H9 (cell line): ENCODE measurements around the gene LECT2. TPM values are rescaled to one million over a fixed set of nuclear protein-coding genes. Genes with fewer than 3 reads are reported as not detected.

Experiments
- DNase-seq: peaks from one replicate; pipeline ENCODE4 v3.0.0-alpha.2; 2017
- H2AFZ ChIP-seq: one replicate; pipeline ENCODE4 v1.6.1; 2013; ENCODE audit warnings: mild to moderate bottlenecking, low read length, control low read depth, moderate library complexity
- H2AK5ac ChIP-seq: 2 replicates; pipeline ENCODE4 v1.6.1; 2013; ENCODE audit warnings: low read length, control low read depth, mixed read lengths; ENCODE audit not compliant: insufficient read length
- H2BK120ac ChIP-seq: one replicate; pipeline ENCODE4 v1.6.1; 2013; ENCODE audit warnings: low read depth, mild to moderate bottlenecking, low read length, control low read depth, inconsistent platforms; ENCODE audit not compliant: poor library complexity, severe bottlenecking
- H2BK12ac ChIP-seq: 2 replicates; pipeline ENCODE4 v1.6.1; 2013; ENCODE audit warnings: low read length, control low read depth, mixed read lengths, low read depth; ENCODE audit not compliant: insufficient read length
- H2BK15ac ChIP-seq: 2 replicates; pipeline ENCODE4 v1.6.1; 2013; ENCODE audit warnings: low read depth, low read length, control low read depth
- H2BK20ac ChIP-seq: one replicate; pipeline ENCODE4 v1.6.1; 2013; ENCODE audit warnings: low read depth, mild to moderate bottlenecking, low read length, control low read depth, inconsistent platforms; ENCODE audit not compliant: poor library complexity, severe bottlenecking
- H2BK5ac ChIP-seq: 2 replicates; pipeline ENCODE4 v1.6.1; 2013; ENCODE audit warnings: low read length, control low read depth, mixed read lengths; ENCODE audit not compliant: insufficient read length
- H3K14ac ChIP-seq: 2 replicates; pipeline ENCODE4 v1.6.1; 2013; ENCODE audit warnings: low read length, control low read depth; ENCODE audit not compliant: insufficient read depth
- H3K18ac ChIP-seq: 2 replicates; pipeline ENCODE4 v1.6.1; 2013; ENCODE audit warnings: low read depth, mild to moderate bottlenecking, mixed read lengths, low read length, control low read depth; ENCODE audit not compliant: insufficient read length
- H3K23ac ChIP-seq: 2 replicates; pipeline ENCODE4 v1.6.1; 2013; ENCODE audit warnings: low read length, control low read depth, mixed read lengths, low read depth; ENCODE audit not compliant: insufficient read length
- H3K23me2 ChIP-seq: 2 replicates; pipeline ENCODE4 v1.6.1; 2013; ENCODE audit warnings: low read depth, mild to moderate bottlenecking, mixed read lengths, low read length, control low read depth; ENCODE audit not compliant: insufficient read length, poor library complexity, severe bottlenecking
- H3K27ac ChIP-seq: 2 replicates; pipeline ENCODE4 v1.5.1; 2013; ENCODE audit warnings: low read length, control low read depth, mixed read lengths, low read depth; ENCODE audit not compliant: insufficient read length
- H3K27me3 ChIP-seq: 2 replicates; pipeline ENCODE4 v1.6.1; 2013; ENCODE audit warnings: low read length, control low read depth, inconsistent platforms; ENCODE audit not compliant: insufficient read depth
- H3K4ac ChIP-seq: 2 replicates; pipeline ENCODE4 v1.6.1; 2013; ENCODE audit warnings: low read depth, mild to moderate bottlenecking, control low read depth, inconsistent platforms, low read length, moderate library complexity
- H3K4me1 ChIP-seq: 2 replicates; pipeline ENCODE4 v1.6.1; 2013; ENCODE audit warnings: low read length, control low read depth, inconsistent platforms; ENCODE audit not compliant: insufficient read depth
- H3K4me2 ChIP-seq: 2 replicates; pipeline ENCODE4 v1.6.1; 2013; ENCODE audit warnings: low read length, control low read depth, mixed read lengths; ENCODE audit not compliant: insufficient read length, insufficient read depth
- H3K56ac ChIP-seq: 2 replicates; pipeline ENCODE4 v1.6.1; 2013; ENCODE audit warnings: low read depth, mild to moderate bottlenecking, mixed read lengths, low read length, control low read depth; ENCODE audit not compliant: insufficient read length
- H3K79me1 ChIP-seq: 2 replicates; pipeline ENCODE4 v1.6.1; 2013; ENCODE audit warnings: low read depth, mild to moderate bottlenecking, moderate library complexity, low read length, control low read depth, inconsistent platforms; ENCODE audit not compliant: insufficient read depth, poor library complexity, severe bottlenecking
- H3K79me2 ChIP-seq: 2 replicates; pipeline ENCODE4 v1.6.1; 2013; ENCODE audit warnings: low read length, control low read depth, inconsistent platforms; ENCODE audit not compliant: insufficient read depth
- H3K9ac ChIP-seq: 2 replicates; pipeline ENCODE4 v1.6.1; 2013; ENCODE audit warnings: low read length, control low read depth, mixed read lengths; ENCODE audit not compliant: insufficient read length; ENCODE audit errors: extremely low read depth
- H3K9me3 ChIP-seq: one replicate; pipeline ENCODE4 v1.6.1; 2013; ENCODE audit warnings: low read depth, low read length, inconsistent platforms; ENCODE audit not compliant: control insufficient read depth
- H3T11ph ChIP-seq: one replicate; pipeline ENCODE4 v1.6.1; 2013; ENCODE audit warnings: mild to moderate bottlenecking, low read length, control low read depth, inconsistent platforms
- H4K20me1 ChIP-seq: one replicate; pipeline ENCODE4 v1.6.1; 2013; ENCODE audit not compliant: control insufficient read depth, insufficient read length, insufficient read depth
- H4K5ac ChIP-seq: 2 replicates; pipeline ENCODE4 v1.6.1; 2013; ENCODE audit warnings: low read depth, mild to moderate bottlenecking, mixed read lengths, low read length, control low read depth; ENCODE audit not compliant: insufficient read length
- H4K8ac ChIP-seq: replicated peaks from 2 replicates; pipeline ENCODE4 v1.6.1; 2013; ENCODE audit warnings: low read length, control low read depth, mixed read lengths, low read depth; ENCODE audit not compliant: insufficient read length
- H4K91ac ChIP-seq: 2 replicates; pipeline ENCODE4 v1.6.1; 2013; ENCODE audit warnings: low read depth, mild to moderate bottlenecking, moderate library complexity, mixed read lengths, low read length, control low read depth; ENCODE audit not compliant: insufficient read length
- H3K27ac Mint-ChIP-seq, 3 experiments: 2 replicates in 2 of 3; 3 replicates in 1 of 3; pipeline ENCODE4 v1.8.0; 2020 to 2021; ENCODE audit warnings: mixed read lengths in 3 of 3, mild to moderate bottlenecking in 1 of 3, moderate library complexity in 1 of 3
- H3K27me3 Mint-ChIP-seq: 2 replicates; pipeline ENCODE4 v1.8.0; 2021; ENCODE audit warnings: low read depth, mild to moderate bottlenecking, moderate library complexity, mixed read lengths
- H3K36me3 Mint-ChIP-seq, 3 experiments: 2 replicates in 2 of 3; 3 replicates in 1 of 3; pipeline ENCODE4 v1.8.0; 2020 to 2021; ENCODE audit warnings: low read depth in 3 of 3, mixed read lengths in 3 of 3; ENCODE audit not compliant: insufficient read depth in 1 of 3
- H3K4me1 Mint-ChIP-seq, 2 experiments: 2 replicates each; pipeline ENCODE4 v1.8.0; 2020; ENCODE audit warnings: mixed read lengths in 2 of 2
- H3K4me3 Mint-ChIP-seq, 2 experiments: 2 replicates in 1 of 2; 3 replicates in 1 of 2; pipeline ENCODE4 v1.8.0; 2020 to 2021; ENCODE audit warnings: mild to moderate bottlenecking in 2 of 2, mixed read lengths in 2 of 2, moderate library complexity in 1 of 2
- H3K9me3 Mint-ChIP-seq, 2 experiments: 2 replicates in 1 of 2; 3 replicates in 1 of 2; pipeline ENCODE4 v1.8.0; 2020; ENCODE audit warnings: mild to moderate bottlenecking in 2 of 2, mixed read lengths in 2 of 2, moderate library complexity in 1 of 2
- CTCF ChIP-seq: fragments of 200-600 bp; sonication (generic); conservative IDR thresholded peaks from 3 replicates; pipeline ENCODE4 v1.8.0; 2021; ENCODE audit warnings: antibody characterized with exemption, mild to moderate bottlenecking
- WGBS: extraction: QIAGEN DNeasy Blood & Tissue Kit; methylation state at CpG from one replicate; pipeline ENCODE4 v1.1.7; 2013; ENCODE audit warnings: missing lambda C conversion rate, low lambda C conversion rate, mixed read lengths; ENCODE audit not compliant: insufficient read length; ENCODE audit errors: extremely low coverage; 5-methylcytosine and 5-hydroxymethylcytosine counted together
- total RNA-seq: library from RNA; stranded (reverse); gene quantifications from 2 replicates; pipeline ENCODE4 v1.2.1, GENCODE V29; 2021

LECT2 gene
- total RNA-seq, 1 experiment from 2014 or later: not detected

- Histone ChIP-seq H2BK5ac (no peak overlapping the region), H3K4me2 (no peak overlapping the region), H2BK120ac (no peak overlapping the region), H4K91ac (no peak overlapping the region), H3K23ac (no peak overlapping the region), H2BK15ac (no peak overlapping the region), H3T11ph (no peak overlapping the region), H3K9ac (no peak overlapping the region), H2AFZ (no peak overlapping the region), H3K4ac (no peak overlapping the region), H3K18ac (no peak overlapping the region), H3K14ac (no peak overlapping the region), H3K27ac (no peak overlapping the region), H4K20me1 (no peaks in the 10 kb centered on the region), H3K56ac (no peak overlapping the region), H2AK5ac (no peak overlapping the region), H3K9me3 (no peaks in the 10 kb centered on the region), H3K79me2 (no peaks in the 10 kb centered on the region), H3K23me2 (no peaks in the 10 kb centered on the region), H2BK20ac (no peak overlapping the region), H4K8ac (no peak overlapping the region), H3K4me1 (no peaks in the 10 kb centered on the region), H3K79me1 (no peaks in the 10 kb centered on the region), H3K27me3 (no peaks in the 10 kb centered on the region), H2BK12ac (no peak overlapping the region), H4K5ac (no peak overlapping the region)
- no peak for DNase-seq
- no peaks in the 10 kb centered on the region for H3K27me3 Mint-ChIP-seq
- H3K4me3 Mint-ChIP-seq: no peak overlapping the region
- peaks cover 0 to 3% of the 10 kb centered on the region in 2 experiments; a peak in 2 of 5 replicates for H3K9me3 Mint-ChIP-seq
- H3K36me3 Mint-ChIP-seq: no peaks in the 10 kb centered on the region
- no peak overlapping the region for H3K27ac Mint-ChIP-seq
- H3K4me1 Mint-ChIP-seq: peaks cover 0 to 3% of the 10 kb centered on the region in 2 experiments; a peak in 1 of 4 replicates
- no peak for TF ChIP-seq CTCF
- WGBS: no CpG with 5 or more reads among the region's 1 CpG
Observed at GRCh38 chr5:135964670-135965320, 10.0 kb upstream of the LECT2 start.
